HG02588 (cell line): ENCODE results near the gene KIFC3.
"Not testable (repeated sequence)": the region's sequence is repeated elsewhere in the genome, so short reads cannot be mapped to it uniquely, and the experiment has no call there.

Experiments
- ATAC-seq: cut with Tn5 transposase; IDR thresholded peaks from one replicate; pipeline ENCODE4 v1.9.1; 2021; ENCODE audit warnings: mild to moderate bottlenecking, moderate library complexity; ENCODE audit not compliant: unreplicated experiment

Gene KIFC3

GRCh38 chr16:57788252-57788841 is 13.9 kb downstream of the KIFC3 start:
- ATAC-seq, result no peak

DNA sequence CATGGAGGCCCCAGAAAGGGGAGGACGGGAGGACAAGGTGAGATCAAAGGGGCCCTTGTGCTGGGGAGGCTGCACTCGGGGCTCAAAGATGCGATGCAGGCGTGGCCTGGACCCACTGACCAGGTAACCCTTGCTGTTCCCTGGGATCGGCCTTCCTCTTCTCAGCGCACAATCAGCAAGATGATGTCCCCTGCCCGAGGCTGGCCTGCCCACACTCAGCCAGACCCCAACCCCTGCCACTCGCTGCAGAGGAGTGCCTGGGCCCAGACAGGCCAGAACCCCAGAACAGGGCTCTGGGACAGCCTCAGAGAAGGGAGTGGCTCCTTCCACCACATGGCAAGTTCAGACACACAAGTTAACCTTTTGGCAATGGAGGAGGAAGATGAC is 14.8 kb downstream of the KIFC3 start:
- ATAC-seq, result no peak

DNA sequence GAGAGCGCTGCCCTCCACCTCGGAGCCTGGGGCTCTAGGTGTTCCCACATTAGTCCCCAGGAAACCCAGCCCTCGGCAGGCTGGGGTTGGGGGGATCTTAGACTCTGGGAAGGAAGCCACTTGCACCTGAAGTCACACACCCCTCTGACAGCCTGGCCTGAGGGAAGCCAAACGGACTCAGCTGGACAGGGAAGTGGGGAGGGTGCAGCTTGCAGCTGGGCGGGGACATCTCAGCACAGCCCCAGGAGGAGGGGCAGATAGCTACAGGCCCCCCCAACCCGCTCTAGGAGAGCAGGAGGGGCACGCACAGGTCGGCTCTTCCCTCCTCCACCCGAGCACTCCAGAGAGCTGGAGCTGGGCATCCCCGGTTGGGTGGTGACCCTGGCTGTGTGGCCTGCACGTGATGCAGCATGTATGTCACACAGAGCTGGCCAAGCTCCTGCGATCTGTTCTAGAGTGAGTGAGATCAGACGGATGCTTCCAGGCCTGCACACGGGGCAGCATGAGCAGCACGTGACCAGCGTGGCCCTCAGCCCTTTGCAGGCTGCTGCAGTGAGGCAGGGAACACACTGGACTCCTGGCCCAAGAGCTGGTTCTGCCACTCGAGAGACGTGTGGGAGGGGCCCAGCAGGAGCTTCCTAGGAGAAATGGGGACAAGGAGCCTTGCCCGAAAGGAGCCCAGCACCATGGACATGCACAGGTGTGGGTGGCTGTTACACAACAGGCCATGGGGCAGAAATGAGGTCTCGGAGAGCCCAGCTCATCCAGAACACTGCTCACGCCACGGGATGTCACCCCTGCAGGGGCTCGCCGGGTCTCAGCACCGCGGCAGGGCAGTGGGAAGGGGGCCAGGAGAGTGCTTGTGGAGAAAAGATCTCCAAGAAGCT is 15.4 kb downstream of the KIFC3 start:
- no peak for ATAC-seq

GRCh38 chr16:57785924-57786323 is 16.4 kb downstream of the KIFC3 start:
- no peak for ATAC-seq

DNA sequence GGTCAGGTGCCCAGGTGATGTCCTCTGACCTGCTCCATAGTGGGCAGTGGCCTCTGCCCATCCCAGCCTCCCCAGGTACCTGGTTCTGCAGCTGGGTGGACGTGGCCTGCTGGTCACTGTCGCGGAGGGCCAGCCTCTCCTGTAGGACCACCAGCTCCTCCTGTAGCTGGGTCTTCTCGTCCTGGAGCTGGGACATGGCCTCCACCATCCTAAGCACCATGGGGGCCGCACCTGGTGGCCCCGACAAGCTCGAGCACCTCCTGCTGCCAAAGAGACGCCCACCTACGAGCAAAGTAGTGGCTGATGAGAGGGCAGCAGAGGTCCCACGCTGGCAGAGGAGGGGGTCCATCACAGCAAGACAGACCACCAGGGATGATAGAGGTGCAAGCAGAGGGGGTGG is 16.9 kb downstream of the KIFC3 start:
- no peak for ATAC-seq

- ATAC-seq, result no peak
Measured at GRCh38 chr16:57784334-57784733, 18.0 kb downstream of the KIFC3 start.

GRCh38 chr16:57783883-57784282 is 18.4 kb downstream of the KIFC3 start:
- ATAC-seq, result no peak

DNA sequence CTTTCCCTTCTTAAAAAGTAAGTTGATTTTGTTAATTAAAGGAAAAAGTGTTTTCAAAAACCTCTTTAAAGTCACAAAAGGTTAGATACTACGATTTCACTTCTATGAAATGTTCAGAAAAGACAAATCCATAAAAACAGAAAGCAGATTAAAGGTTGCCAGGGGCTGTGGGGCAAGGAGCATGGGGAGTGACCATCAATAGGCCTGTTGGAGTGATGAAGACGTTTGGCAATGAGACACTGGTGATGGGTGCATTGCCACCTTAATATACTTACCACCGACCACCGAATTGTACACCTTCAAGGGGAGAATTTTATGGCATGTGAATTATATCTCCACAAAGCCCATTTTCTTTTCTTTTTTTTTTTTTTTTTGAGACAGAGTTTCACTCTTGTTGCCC is 19.2 kb downstream of the KIFC3 start:
- ATAC-seq, result no peak

- not testable (repeated sequence) for ATAC-seq
Measured at GRCh38 chr16:57782607-57783055, 19.7 kb downstream of the KIFC3 start.

GRCh38 chr16:57781741-57782606 is 20.3 kb downstream of the KIFC3 start:
- ATAC-seq, result no peak

DNA sequence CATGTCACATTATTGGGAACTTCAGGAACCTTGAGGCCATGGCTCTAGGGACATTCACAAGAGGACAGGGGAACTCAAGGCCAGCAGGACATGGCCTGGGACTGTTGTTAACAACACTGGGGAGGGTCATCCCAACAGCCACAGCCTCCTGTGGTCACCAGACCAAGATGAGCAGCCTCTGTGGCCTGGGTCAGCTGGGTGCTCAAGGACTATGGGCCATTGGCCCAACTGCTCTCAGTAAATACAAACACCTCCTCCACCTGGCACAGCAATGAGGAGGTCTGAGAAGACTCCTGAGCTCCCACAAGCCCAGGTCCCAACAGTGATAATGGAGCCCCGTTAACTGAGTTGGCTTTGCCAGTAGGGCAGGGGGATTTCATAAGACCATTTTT is 20.9 kb downstream of the KIFC3 start:
- ATAC-seq, result no peak

- ATAC-seq, result not testable (repeated sequence)
Measured at GRCh38 chr16:57779836-57780235, 22.5 kb downstream of the KIFC3 start.

- ATAC-seq, result no peak
Measured at GRCh38 chr16:57778658-57779057, 23.6 kb downstream of the KIFC3 start.

- no peak for ATAC-seq
Measured at GRCh38 chr16:57775661-57776469, 26.4 kb downstream of the KIFC3 start.

- ATAC-seq, result no peak
Measured at GRCh38 chr16:57774705-57775285, 27.5 kb downstream of the KIFC3 start.

GRCh38 chr16:57773655-57774295 is 28.5 kb downstream of the KIFC3 start:
- ATAC-seq, result no peak

DNA sequence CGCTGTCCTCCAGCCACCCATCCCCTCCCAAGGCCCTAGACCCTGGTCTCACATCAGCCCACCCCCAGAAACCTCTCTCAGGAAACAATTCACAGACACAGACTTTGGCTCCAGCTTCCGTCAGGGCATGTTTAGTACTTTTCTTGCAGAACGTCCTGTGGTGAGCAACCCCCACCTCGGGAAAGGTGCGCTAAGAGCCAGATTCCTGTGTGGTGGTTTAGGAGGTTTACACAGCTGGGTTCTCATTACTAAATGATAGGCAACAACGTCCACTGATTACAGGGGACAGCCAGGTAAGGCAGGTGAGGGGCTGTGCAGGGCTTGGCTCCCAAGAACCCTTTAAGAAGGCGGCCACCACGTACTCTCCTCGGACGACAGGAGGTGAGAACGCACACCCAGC is 29.3 kb downstream of the KIFC3 start:
- no peak for ATAC-seq

GRCh38 chr16:57771141-57771785 is 31.0 kb downstream of the KIFC3 start:
- ATAC-seq, result no peak

DNA sequence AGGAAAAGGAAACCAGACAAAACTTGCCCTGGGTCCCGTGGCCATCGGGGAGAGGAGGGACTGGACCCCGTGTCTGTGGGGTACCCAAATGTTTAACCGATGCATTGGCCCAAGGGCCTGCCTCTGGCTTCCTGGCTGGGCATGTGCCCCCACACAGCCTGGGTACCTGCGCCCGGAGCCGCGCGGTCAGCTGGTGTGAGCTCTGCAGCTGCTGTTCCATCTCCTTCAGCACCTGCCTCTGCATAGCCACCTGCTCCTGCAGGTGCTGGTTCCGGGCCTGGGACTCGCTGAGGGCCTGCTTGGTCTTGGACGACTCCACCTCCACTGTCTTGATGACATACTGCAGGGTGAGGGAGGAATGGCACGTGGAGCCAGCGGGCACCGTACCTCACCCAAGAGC is 31.9 kb downstream of the KIFC3 start:
- no peak for ATAC-seq
